Muscle of arm (tissue), 12 donors: ENCODE measurements around the gene RPS26. TPM values are rescaled to one million over a fixed set of nuclear protein-coding genes. Genes with fewer than 3 reads are reported as not detected.
"Not testable (repeated sequence)": the region's sequence is repeated elsewhere in the genome, so short reads cannot be mapped to it uniquely, and the experiment has no call there.

Experiments
- DNase-seq: peaks from one replicate; pipeline ENCODE4 v3.0.0-alpha.2; 2013
- polyA plus RNA-seq, 12 donors: library from polyadenylated mRNA; unstranded; fragments of 120-200 nt; gene quantifications; one replicate each; pipeline ENCODE4 v1.2.1, GENCODE V29; 2013; ENCODE audit not compliant: insufficient read length in 12 of 12

The RPS26 gene
- polyA plus RNA-seq, 12 donors = 101 to 603 (median 433) TPM; not detected in 1

DNA sequence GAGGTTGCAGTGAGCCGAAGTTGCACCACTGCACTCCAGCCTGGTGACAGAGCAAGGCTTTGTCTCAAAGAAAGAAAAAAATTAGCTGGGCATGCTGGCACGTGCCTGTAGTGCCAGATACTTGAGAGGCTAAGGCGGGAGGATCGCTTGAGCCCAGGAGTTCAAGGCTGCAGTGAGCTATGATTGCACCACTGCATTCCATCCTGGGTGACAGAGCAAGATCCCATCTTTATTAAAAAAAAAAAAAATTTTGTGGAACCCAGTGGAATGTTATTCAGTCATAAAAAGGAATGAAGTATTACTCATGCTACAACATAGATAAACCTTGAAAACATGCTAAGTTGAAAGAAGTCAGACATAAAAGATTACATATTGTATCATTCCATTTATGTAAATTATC lies 29.9 kb downstream of the RPS26 start:
- no peak for DNase-seq

DNA sequence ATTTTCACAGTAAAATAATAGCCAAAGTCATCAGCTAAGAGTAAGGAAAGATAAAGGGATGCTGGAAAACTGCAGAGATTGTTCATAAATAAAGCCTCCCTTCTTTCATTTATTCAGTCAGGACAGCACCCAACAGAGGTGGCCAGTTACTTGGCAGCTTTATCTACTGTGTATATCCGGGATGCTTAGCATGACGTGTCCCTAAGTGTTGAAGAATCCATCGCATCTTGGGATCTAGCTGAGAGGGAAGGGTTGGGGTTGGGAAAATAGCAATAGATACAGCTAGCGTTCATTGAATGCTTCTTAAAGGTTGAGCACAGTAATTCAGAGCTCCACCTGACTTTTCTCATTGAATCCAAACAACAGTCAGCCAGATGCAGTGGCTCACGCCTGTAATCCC lies 32.7 kb downstream of the RPS26 start:
- DNase-seq = no peak

DNA sequence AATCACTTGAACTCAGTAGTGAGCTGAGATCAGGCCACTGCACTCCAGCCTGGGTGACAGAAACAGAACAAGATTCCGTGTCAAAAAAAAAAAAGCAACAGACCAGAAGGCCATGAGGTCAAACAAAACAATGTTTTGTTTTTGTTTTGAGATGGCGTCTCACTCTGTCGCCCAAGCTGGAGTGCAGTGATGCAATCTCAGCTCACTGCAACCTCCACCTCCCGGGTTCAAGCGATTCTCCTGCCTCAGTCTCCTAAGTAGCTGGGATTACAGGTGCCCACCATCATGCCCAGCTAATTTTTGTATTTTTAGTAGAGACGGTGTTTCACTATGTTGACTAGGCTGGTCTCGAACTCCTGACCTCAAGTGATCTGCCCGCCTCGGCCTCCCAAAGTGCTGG lies 36.2 kb downstream of the RPS26 start:
- not testable (repeated sequence) for DNase-seq

- no peak for DNase-seq
Observed at GRCh38 chr12:56078427-56078826, 36.7 kb downstream of the RPS26 start.

DNA sequence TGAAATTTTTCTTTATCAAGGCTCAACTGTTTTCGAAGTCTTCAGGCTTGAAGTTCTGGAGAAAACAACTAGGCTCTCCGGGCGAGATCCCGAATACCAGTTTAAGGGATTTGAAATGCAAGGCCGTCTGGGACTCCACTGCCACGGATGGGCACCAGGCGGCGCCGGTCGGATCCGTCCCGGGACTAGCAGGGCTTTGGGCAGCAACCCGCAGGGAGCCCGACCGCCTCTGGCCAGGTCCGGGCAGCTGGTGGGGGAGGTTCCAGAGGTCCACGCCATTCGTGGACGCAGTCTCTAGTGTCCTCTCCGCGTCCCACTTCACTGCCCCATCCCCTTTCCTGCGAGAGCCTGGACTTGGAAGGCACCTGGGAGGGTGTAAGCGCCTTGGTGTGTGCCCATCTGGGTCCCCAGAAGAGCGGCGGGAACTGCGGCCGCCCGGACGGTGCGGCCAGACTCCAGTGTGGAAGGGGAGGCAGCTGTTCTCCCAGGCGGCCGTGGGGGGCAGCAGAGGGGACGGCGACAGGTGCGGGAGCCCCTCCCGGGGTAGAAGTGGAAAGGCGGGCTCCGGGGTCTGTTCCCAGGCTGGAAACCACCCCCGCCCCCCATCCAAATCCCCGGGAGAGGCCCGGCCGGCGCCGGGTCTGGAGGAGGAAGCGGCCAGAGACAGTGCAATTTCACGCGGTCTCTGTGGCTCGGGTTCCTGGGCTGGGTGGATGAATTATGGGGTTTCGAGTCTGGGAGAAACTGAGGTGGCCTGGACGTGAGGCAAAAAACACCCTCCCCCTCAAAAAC lies 37.4 kb downstream of the RPS26 start:
- DNase-seq = peak; percentile 56

DNA sequence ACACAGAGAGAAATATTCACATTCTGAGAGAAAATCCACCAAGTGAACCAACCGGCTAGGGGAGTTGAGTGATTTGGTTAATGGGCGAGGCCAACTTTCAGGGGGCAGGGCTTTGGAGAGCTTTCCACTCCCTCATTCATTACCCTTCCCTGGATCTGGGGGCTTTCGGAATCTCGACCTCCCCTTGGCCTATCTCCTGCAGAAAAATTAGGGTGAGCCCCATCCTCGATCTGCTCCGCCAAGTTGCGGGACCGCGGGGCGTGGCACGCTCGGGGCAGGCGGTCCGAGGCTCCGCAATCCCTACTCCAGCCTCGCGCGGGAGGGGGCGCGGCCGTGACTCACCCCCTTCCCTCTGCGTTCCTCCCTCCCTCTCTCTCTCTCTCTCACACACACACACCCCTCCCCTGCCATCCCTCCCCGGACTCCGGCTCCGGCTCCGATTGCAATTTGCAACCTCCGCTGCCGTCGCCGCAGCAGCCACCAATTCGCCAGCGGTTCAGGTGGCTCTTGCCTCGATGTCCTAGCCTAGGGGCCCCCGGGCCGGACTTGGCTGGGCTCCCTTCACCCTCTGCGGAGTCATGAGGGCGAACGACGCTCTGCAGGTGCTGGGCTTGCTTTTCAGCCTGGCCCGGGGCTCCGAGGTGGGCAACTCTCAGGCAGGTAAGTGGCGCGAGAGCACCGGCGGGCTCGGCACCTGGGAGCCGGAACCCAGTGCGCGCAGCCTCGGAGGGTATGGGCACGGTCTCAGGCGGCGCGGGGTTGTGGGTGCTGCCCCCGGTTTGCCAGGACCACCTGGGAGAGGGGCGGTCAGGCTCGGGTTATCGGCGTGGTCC lies 38.2 kb downstream of the RPS26 start, which contains the start of gene ERBB3:
TSS of gene ERBB3 (plus strand) at position 443 of the 833 bp plus-strand sequence. CDS start at position 579, 136 bp downstream.
- peak; percentile 57 for DNase-seq

DNA sequence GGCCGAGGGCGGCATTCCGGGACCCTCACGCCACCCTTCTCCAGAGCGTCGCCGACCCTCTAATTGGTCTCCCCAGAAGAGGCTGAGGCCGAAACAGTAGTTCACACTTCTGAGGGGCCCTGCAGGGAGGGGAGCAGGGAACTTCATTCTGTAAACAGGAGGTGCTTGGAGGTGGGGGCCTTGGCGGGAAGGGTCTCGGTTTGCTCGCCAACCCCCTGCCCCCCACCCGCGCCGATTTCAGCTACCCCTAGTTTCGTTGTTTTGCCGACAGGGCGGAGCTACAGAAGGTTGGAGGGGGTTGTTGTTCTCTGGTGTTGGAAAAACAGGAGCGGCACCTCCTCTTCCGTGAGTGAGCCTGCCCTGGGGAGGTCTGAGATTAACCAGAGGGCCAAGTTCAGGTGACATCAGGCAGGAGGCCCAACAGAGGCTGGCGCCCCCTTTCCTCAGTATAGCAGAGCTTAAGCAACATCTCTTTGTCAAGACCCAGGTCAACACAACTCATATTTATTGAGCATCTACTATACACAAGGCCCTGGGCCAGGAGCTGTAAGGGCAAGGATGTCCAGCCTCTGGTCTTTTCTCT lies 38.9 kb downstream of the RPS26 start:
- DNase-seq = no peak

GRCh38 chr12:56081393-56082347 lies 40.0 kb downstream of the RPS26 start:
- no peak for DNase-seq

DNA sequence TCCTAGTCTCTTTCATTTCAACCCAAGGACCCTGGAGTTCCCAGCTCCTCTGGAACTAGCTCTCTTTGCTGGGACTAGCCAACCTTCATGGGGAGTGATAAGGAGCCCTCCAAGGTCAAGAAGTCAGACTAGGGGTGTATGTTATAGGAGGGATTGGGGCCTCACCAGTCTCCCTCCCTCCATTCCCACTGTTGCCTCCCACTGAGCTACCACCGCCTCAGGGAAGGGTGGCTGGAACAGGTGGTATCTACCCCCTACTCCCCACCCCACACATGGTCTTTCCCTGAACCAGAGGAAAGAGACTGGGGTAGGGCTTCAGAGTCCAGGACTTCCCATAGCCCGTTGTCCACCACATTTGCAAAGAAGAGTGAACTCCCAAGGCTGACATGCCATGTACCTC lies 40.7 kb downstream of the RPS26 start:
- DNase-seq = no peak

GRCh38 chr12:56082967-56083366 lies 41.2 kb downstream of the RPS26 start:
- no peak for DNase-seq

- no peak for DNase-seq
Observed at GRCh38 chr12:56084958-56085543, 43.3 kb downstream of the RPS26 start.

- DNase-seq = no peak
Observed at GRCh38 chr12:56086096-56086495, 44.4 kb downstream of the RPS26 start.

DNA sequence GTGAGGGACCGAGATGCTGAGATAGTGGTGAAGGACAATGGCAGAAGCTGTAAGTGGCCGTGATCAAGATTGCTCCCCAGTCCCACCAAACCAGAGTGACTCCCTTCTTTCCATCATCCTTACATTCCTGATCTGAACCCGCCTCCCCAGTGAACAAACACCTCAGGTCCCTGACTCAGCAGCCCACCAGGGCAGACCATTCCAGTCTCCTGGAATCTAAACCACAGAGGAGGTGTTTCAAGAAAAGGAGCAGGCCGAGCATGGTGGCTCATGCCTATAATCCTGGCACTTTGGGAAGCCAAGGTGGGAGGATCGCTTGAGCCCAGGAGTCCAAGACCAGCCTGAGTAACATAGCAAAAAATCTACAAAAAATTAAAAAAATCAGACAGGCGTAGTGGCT lies 44.9 kb downstream of the RPS26 start:
- no peak for DNase-seq

GRCh38 chr12:56087220-56087619 lies 45.5 kb downstream of the RPS26 start:
- no peak for DNase-seq

Other genes with a start within 250 kb of the RPS26 start
- 10 to 100 TPM in 11 of 12 donors, not detected in 1; 60.8 to 94.0 (median 83.5) TPM for gene SARNP, start 224.2 kb upstream of the RPS26 start, polyA plus RNA-seq
- 10 to 100 TPM in 11 of 12 donors, not detected in 1; 13.1 to 20.8 (median 17.6) TPM for gene ORMDL2, start 223.9 kb upstream of the RPS26 start, polyA plus RNA-seq
- 10 to 100 TPM in 11 of 12 donors, not detected in 1; 18.6 to 27.5 (median 24.4) TPM for gene DNAJC14, start 212.3 kb upstream of the RPS26 start, polyA plus RNA-seq
- 10 to 100 TPM in 1 of 12 donors, 1 to 10 TPM in 9, not detected in 2; 1.5 to 11.2 (median 2.3) TPM for gene MMP19, start 199.0 kb upstream of the RPS26 start, polyA plus RNA-seq
- gene PYM1, start 114.0 kb upstream of the RPS26 start, polyA plus RNA-seq = 10 to 100 TPM in 11 of 12 donors, not detected in 1; 18.2 to 35.9 (median 21.8) TPM
- 100 to 1,000 TPM in 1 of 12 donors, 10 to 100 TPM in 9, not detected in 2; 10.1 to 108 (median 15.3) TPM for gene DGKA, start 110.8 kb upstream of the RPS26 start, polyA plus RNA-seq
- 10 to 100 TPM in 3 of 12 donors, 1 to 10 TPM in 4, under 1 TPM in 3, not detected in 2; 0.58 to 51.6 (median 1.9) TPM for gene PMEL, start 75.9 kb upstream of the RPS26 start, polyA plus RNA-seq
- 10 to 100 TPM in 11 of 12 donors, not detected in 1; 20.1 to 59.4 (median 30.2) TPM for gene CDK2, start 75.1 kb upstream of the RPS26 start, polyA plus RNA-seq
- 100 to 1,000 TPM in 11 of 12 donors, not detected in 1; 115 to 151 (median 130) TPM for gene RAB5B, start 67.8 kb upstream of the RPS26 start, polyA plus RNA-seq
- 10 to 100 TPM in 11 of 12 donors, not detected in 1; 12.0 to 30.1 (median 14.7) TPM for gene SUOX, start 44.6 kb upstream of the RPS26 start, polyA plus RNA-seq
- 10 to 100 TPM in 2 of 12 donors, 1 to 10 TPM in 9, not detected in 1; 6.4 to 18.9 (median 8.8) TPM for gene IKZF4, start 20.9 kb upstream of the RPS26 start, polyA plus RNA-seq
- gene ERBB3, start 38.2 kb downstream of the RPS26 start, polyA plus RNA-seq = 1,000 to 10,000 TPM in 1 of 12 donors, 100 to 1,000 TPM in 11; 119 to 2,162 (median 195) TPM
- gene PA2G4, start 62.6 kb downstream of the RPS26 start, polyA plus RNA-seq = 100 to 1,000 TPM in 9 of 12 donors, 10 to 100 TPM in 2, not detected in 1; 94.9 to 156 (median 115) TPM
- over 10,000 TPM in 1 of 12 donors, 1,000 to 10,000 TPM in 11; 2,042 to 11,980 (median 5,603) TPM for gene RPL41, start 74.7 kb downstream of the RPS26 start, polyA plus RNA-seq
- 1 to 10 TPM in 11 of 12 donors, not detected in 1; 3.3 to 8.8 (median 5.0) TPM for gene ZC3H10, start 76.3 kb downstream of the RPS26 start, polyA plus RNA-seq
- gene ESYT1, start 86.3 kb downstream of the RPS26 start, polyA plus RNA-seq = 10 to 100 TPM in 11 of 12 donors, not detected in 1; 40.1 to 83.4 (median 75.0) TPM
- 1,000 to 10,000 TPM in 2 of 12 donors, 100 to 1,000 TPM in 10; 364 to 1,212 (median 828) TPM for gene MYL6B, start 110.7 kb downstream of the RPS26 start, polyA plus RNA-seq
- gene MYL6, start 116.4 kb downstream of the RPS26 start, polyA plus RNA-seq = 1,000 to 10,000 TPM in 11 of 12 donors, not detected in 1; 1,137 to 1,762 (median 1,374) TPM
- 100 to 1,000 TPM in 1 of 12 donors, 10 to 100 TPM in 10, not detected in 1; 56.4 to 105 (median 65.4) TPM for gene SMARCC2, start 147.6 kb downstream of the RPS26 start, polyA plus RNA-seq
- gene RNF41, start 180.0 kb downstream of the RPS26 start, polyA plus RNA-seq = 10 to 100 TPM in 11 of 12 donors, not detected in 1; 35.3 to 47.1 (median 41.8) TPM
- gene NABP2, start 182.4 kb downstream of the RPS26 start, polyA plus RNA-seq = 10 to 100 TPM in 11 of 12 donors, not detected in 1; 14.7 to 36.7 (median 17.3) TPM
- gene SLC39A5, start 188.1 kb downstream of the RPS26 start, polyA plus RNA-seq = 10 to 100 TPM in 1 of 12 donors, 1 to 10 TPM in 2, under 1 TPM in 7, not detected in 2; 0.13 to 85.4 (median 0.59) TPM
- gene ANKRD52, start 216.5 kb downstream of the RPS26 start, polyA plus RNA-seq = 10 to 100 TPM in 11 of 12 donors, not detected in 1; 12.6 to 25.2 (median 17.7) TPM
- gene COQ10A, start 225.0 kb downstream of the RPS26 start, polyA plus RNA-seq = 10 to 100 TPM in 11 of 12 donors, not detected in 1; 13.5 to 32.5 (median 17.4) TPM